Measurements from ENCODE around the gene APBA2. TPM values are rescaled to one million over a fixed set of nuclear protein-coding genes. Genes with fewer than 3 reads are reported as not detected.

APBA2 gene
- total RNA-seq, 1 donor from 2014 or later = 4.2 TPM

GRCh38 chr15:29046281-29046810 lies 160.6 kb downstream of the APBA2 start:
- H3K27ac ChIP-seq (ENCODE audit: low read depth, low read length) = no peak overlapping the region
- H3K9me3 ChIP-seq (ENCODE audit: control insufficient read depth in 3 of 3, low read length in 3 of 3) = no peaks in the 10 kb centered on the region
- H3K4me3 ChIP-seq (ENCODE audit: low read length in 3 of 3) = no peak overlapping the region
- H3K27me3 ChIP-seq (ENCODE audit: control insufficient read depth in 3 of 3, insufficient read depth in 3 of 3, low read length in 3 of 3) = peaks cover 0 to 3% (median 0%) of the 10 kb centered on the region in 3 donors
- H3K36me3 ChIP-seq (ENCODE audit: control insufficient read depth in 3 of 3, insufficient read depth in 3 of 3, low read length in 3 of 3) = no peaks in the 10 kb centered on the region
- no peak overlapping the region for H3K9ac ChIP-seq (ENCODE audit: low read depth in 1 of 3, low read length in 3 of 3)
- no peaks in the 10 kb centered on the region for H3K4me1 ChIP-seq (ENCODE audit: control insufficient read depth in 3 of 3, insufficient read depth in 3 of 3, low read length in 3 of 3)

DNA sequence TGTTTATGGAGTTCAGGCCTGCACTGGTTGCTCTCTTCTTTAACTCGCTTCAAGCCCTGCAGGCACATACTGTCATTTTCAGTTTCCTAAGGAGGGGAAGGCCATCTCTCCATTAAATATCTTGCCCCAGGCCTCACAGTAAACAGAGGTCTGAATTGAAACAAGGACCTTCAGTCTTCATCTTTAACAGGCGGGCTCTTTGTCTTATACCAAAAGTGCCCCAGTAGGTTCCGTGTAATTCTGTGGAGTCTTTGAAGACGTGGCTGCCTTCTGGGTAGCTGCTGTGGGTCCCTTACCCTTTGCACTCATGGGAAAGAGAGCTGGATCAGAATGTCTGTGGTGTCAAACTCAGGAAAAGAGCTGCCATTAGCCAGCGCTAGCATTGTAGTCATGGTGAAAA lies 161.2 kb downstream of the APBA2 start:
- Histone ChIP-seq H3K4me3 (ENCODE audit: low read length in 3 of 3) (no peak overlapping the region), H3K9me3 (ENCODE audit: control insufficient read depth in 3 of 3, low read length in 3 of 3) (no peaks in the 10 kb centered on the region)

DNA sequence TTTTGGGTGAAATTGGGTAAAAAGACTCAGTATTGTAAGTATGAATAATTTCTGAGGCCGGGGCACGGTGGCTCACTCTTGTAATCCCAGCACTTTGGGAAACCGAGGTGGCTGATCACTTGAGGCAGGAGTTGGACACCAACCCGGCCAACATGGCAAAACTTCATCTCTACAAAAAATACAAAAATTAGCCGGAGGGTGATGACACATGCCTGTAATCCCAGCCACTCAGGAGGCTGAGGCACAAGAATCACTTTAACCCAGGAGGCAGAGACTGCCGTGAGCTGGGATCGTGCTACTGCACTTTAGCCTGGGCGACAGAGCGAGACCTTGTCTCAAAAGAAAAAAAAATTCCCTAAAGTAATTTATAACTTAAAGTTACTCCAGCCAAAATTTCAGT lies 162.2 kb downstream of the APBA2 start:
- Histone ChIP-seq H3K4me1 (ENCODE audit: control insufficient read depth in 3 of 3, insufficient read depth in 3 of 3, low read length in 3 of 3) (no peaks in the 10 kb centered on the region), H3K9ac (ENCODE audit: low read depth in 1 of 3, low read length in 3 of 3) (no peak overlapping the region), H3K9me3 (ENCODE audit: control insufficient read depth in 3 of 3, low read length in 3 of 3) (no peaks in the 10 kb centered on the region), H3K27ac (ENCODE audit: low read depth, low read length) (no peak overlapping the region), H3K27me3 (ENCODE audit: control insufficient read depth in 3 of 3, insufficient read depth in 3 of 3, low read length in 3 of 3) (peaks cover 0 to 3% (median 0%) of the 10 kb centered on the region in 3 donors), H3K36me3 (ENCODE audit: control insufficient read depth in 3 of 3, insufficient read depth in 3 of 3, low read length in 3 of 3) (no peaks in the 10 kb centered on the region), H3K4me3 (ENCODE audit: low read length in 3 of 3) (no peak overlapping the region)

More for the DNA sequence above, 161.2 kb downstream of the APBA2 start:
- no peaks in the 10 kb centered on the region for H3K36me3 ChIP-seq (ENCODE audit: control insufficient read depth in 3 of 3, insufficient read depth in 3 of 3, low read length in 3 of 3)
- no peak overlapping the region for H3K9ac ChIP-seq (ENCODE audit: low read depth in 1 of 3, low read length in 3 of 3)
- no peak overlapping the region for H3K27ac ChIP-seq (ENCODE audit: low read depth, low read length)
- no peaks in the 10 kb centered on the region for H3K4me1 ChIP-seq (ENCODE audit: control insufficient read depth in 3 of 3, insufficient read depth in 3 of 3, low read length in 3 of 3)
- H3K27me3 ChIP-seq (ENCODE audit: control insufficient read depth in 3 of 3, insufficient read depth in 3 of 3, low read length in 3 of 3) = peaks cover 0 to 3% (median 0%) of the 10 kb centered on the region in 3 donors

- Histone ChIP-seq H3K4me1 (ENCODE audit: control insufficient read depth in 3 of 3, insufficient read depth in 3 of 3, low read length in 3 of 3) (no peaks in the 10 kb centered on the region), H3K9me3 (ENCODE audit: control insufficient read depth in 3 of 3, low read length in 3 of 3) (peaks cover 0 to 3% (median 0%) of the 10 kb centered on the region in 3 donors), H3K4me3 (ENCODE audit: low read length in 3 of 3) (no peak overlapping the region), H3K27me3 (ENCODE audit: control insufficient read depth in 3 of 3, insufficient read depth in 3 of 3, low read length in 3 of 3) (peaks cover 0 to 3% (median 0%) of the 10 kb centered on the region in 3 donors), H3K27ac (ENCODE audit: low read depth, low read length) (no peak overlapping the region), H3K36me3 (ENCODE audit: control insufficient read depth in 3 of 3, insufficient read depth in 3 of 3, low read length in 3 of 3) (no peaks in the 10 kb centered on the region), H3K9ac (ENCODE audit: low read depth in 1 of 3, low read length in 3 of 3) (no peak overlapping the region)
Observed at GRCh38 chr15:29050870-29051269, 165.1 kb downstream of the APBA2 start.

GRCh38 chr15:29051422-29051821 lies 165.6 kb downstream of the APBA2 start:
- Histone ChIP-seq H3K4me1 (ENCODE audit: control insufficient read depth in 3 of 3, insufficient read depth in 3 of 3, low read length in 3 of 3) (no peaks in the 10 kb centered on the region), H3K9ac (ENCODE audit: low read depth in 1 of 3, low read length in 3 of 3) (no peak overlapping the region), H3K36me3 (ENCODE audit: control insufficient read depth in 3 of 3, insufficient read depth in 3 of 3, low read length in 3 of 3) (no peaks in the 10 kb centered on the region), H3K27ac (ENCODE audit: low read depth, low read length) (no peak overlapping the region), H3K4me3 (ENCODE audit: low read length in 3 of 3) (no peak overlapping the region), H3K9me3 (ENCODE audit: control insufficient read depth in 3 of 3, low read length in 3 of 3) (peaks cover 0 to 3% (median 0%) of the 10 kb centered on the region in 3 donors), H3K27me3 (ENCODE audit: control insufficient read depth in 3 of 3, insufficient read depth in 3 of 3, low read length in 3 of 3) (peaks cover 0 to 3% (median 0%) of the 10 kb centered on the region in 3 donors)

DNA sequence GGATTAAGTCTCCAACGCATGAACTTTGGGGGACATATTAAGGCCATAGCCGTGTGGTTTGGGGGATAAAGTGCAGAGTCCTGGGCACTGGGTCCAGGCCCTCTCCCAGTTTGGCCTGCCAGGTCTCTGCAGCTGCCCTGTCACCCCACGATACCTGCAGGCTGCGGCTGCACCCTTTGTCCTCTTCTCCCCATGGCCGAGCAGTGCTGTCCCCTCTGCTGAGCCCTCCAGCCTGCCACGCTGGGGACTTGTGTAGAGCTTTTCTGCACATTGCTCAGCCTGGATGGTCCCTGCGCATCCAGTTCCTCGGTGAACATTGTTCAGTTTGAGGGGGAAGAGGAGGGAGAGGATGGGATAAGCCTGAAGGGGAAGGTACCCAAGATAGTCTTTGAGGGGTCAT lies 167.2 kb downstream of the APBA2 start:
- Histone ChIP-seq H3K4me3 (ENCODE audit: low read length in 3 of 3) (no peak overlapping the region), H3K9ac (ENCODE audit: low read depth in 1 of 3, low read length in 3 of 3) (no peak overlapping the region), H3K9me3 (ENCODE audit: control insufficient read depth in 3 of 3, low read length in 3 of 3) (peaks cover 0 to 5% (median 0%) of the 10 kb centered on the region in 3 donors), H3K4me1 (ENCODE audit: control insufficient read depth in 3 of 3, insufficient read depth in 3 of 3, low read length in 3 of 3) (no peaks in the 10 kb centered on the region), H3K27ac (ENCODE audit: low read depth, low read length) (no peak overlapping the region), H3K27me3 (ENCODE audit: control insufficient read depth in 3 of 3, insufficient read depth in 3 of 3, low read length in 3 of 3) (peaks cover 0 to 3% (median 0%) of the 10 kb centered on the region in 3 donors), H3K36me3 (ENCODE audit: control insufficient read depth in 3 of 3, insufficient read depth in 3 of 3, low read length in 3 of 3) (no peaks in the 10 kb centered on the region)

DNA sequence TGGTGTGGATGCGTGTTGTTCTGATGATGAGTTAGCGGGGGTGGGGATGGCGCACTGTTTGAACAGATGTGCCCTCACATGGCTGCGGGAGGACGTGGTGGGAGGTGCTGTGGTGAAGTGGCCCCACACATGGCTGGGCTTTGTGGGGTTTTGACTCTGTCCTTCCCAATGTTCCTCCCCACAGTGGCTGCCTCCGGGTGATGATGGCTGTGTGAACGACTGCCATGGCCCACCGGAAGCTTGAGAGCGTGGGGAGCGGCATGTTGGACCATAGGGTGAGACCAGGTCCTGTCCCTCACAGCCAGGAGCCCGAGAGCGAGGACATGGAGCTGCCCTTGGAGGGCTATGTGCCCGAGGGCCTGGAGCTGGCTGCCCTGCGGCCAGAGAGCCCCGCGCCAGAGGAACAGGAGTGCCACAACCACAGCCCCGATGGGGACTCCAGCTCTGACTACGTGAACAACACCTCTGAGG lies 167.9 kb downstream of the APBA2 start:
- H3K4me1 ChIP-seq (ENCODE audit: control insufficient read depth in 3 of 3, insufficient read depth in 3 of 3, low read length in 3 of 3) = no peaks in the 10 kb centered on the region
- H3K27me3 ChIP-seq (ENCODE audit: control insufficient read depth in 3 of 3, insufficient read depth in 3 of 3, low read length in 3 of 3) = peaks cover 0 to 3% (median 0%) of the 10 kb centered on the region in 3 donors
- peaks cover 0 to 5% (median 0%) of the 10 kb centered on the region in 3 donors for H3K9me3 ChIP-seq (ENCODE audit: control insufficient read depth in 3 of 3, low read length in 3 of 3)
- no peak overlapping the region for H3K27ac ChIP-seq (ENCODE audit: low read depth, low read length)
- no peak overlapping the region for H3K9ac ChIP-seq (ENCODE audit: low read depth in 1 of 3, low read length in 3 of 3)
- H3K36me3 ChIP-seq (ENCODE audit: control insufficient read depth in 3 of 3, insufficient read depth in 3 of 3, low read length in 3 of 3) = no peaks in the 10 kb centered on the region
- no peak overlapping the region for H3K4me3 ChIP-seq (ENCODE audit: low read length in 3 of 3)

GRCh38 chr15:29054171-29055045 lies 168.6 kb downstream of the APBA2 start:
- Histone ChIP-seq H3K4me3 (ENCODE audit: low read length in 3 of 3) (no peak overlapping the region), H3K4me1 (ENCODE audit: control insufficient read depth in 3 of 3, insufficient read depth in 3 of 3, low read length in 3 of 3) (no peaks in the 10 kb centered on the region), H3K9me3 (ENCODE audit: control insufficient read depth in 3 of 3, low read length in 3 of 3) (peaks cover 0 to 9% (median 0%) of the 10 kb centered on the region in 3 donors), H3K27me3 (ENCODE audit: control insufficient read depth in 3 of 3, insufficient read depth in 3 of 3, low read length in 3 of 3) (peaks cover 0 to under 1% (median 0%) of the 10 kb centered on the region in 3 donors), H3K9ac (ENCODE audit: low read depth in 1 of 3, low read length in 3 of 3) (no peak overlapping the region), H3K27ac (ENCODE audit: low read depth, low read length) (no peak overlapping the region), H3K36me3 (ENCODE audit: control insufficient read depth in 3 of 3, insufficient read depth in 3 of 3, low read length in 3 of 3) (no peaks in the 10 kb centered on the region)

DNA sequence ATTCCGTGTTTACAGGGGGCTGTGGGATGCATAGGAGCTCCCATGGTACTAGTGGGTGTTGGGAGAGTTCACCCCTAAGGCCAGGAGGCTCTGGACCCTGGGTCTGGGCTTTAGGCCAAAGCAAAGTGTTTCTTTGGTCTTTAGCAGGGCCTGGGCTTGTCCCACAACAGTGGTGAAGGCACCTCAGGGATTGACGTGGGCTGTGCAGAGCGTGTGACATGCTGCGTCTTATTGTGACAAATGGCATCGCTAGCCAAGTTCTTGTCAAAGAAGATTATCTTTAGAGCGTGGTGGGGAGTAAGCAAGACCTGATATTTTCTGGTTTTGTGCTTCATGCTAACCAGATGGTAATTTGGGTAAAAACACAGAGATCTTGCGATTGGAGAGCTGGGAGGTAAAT lies 170.1 kb downstream of the APBA2 start:
- no peaks in the 10 kb centered on the region for H3K36me3 ChIP-seq (ENCODE audit: control insufficient read depth in 3 of 3, insufficient read depth in 3 of 3, low read length in 3 of 3)
- H3K4me3 ChIP-seq (ENCODE audit: low read length in 3 of 3) = no peak overlapping the region
- H3K9ac ChIP-seq (ENCODE audit: low read depth in 1 of 3, low read length in 3 of 3) = no peak overlapping the region
- no peaks in the 10 kb centered on the region for H3K27me3 ChIP-seq (ENCODE audit: control insufficient read depth in 3 of 3, insufficient read depth in 3 of 3, low read length in 3 of 3)
- peaks cover 0 to 9% (median 1%) of the 10 kb centered on the region in 3 donors for H3K9me3 ChIP-seq (ENCODE audit: control insufficient read depth in 3 of 3, low read length in 3 of 3)
- no peak overlapping the region for H3K27ac ChIP-seq (ENCODE audit: low read depth, low read length)
- no peaks in the 10 kb centered on the region for H3K4me1 ChIP-seq (ENCODE audit: control insufficient read depth in 3 of 3, insufficient read depth in 3 of 3, low read length in 3 of 3)

- H3K27ac ChIP-seq (ENCODE audit: low read depth, low read length) = no peak overlapping the region
- H3K9ac ChIP-seq (ENCODE audit: low read depth in 1 of 3, low read length in 3 of 3) = no peak overlapping the region
- peaks cover 0 to 9% (median 1%) of the 10 kb centered on the region in 3 donors for H3K9me3 ChIP-seq (ENCODE audit: control insufficient read depth in 3 of 3, low read length in 3 of 3)
- no peak overlapping the region for H3K4me3 ChIP-seq (ENCODE audit: low read length in 3 of 3)
- no peaks in the 10 kb centered on the region for H3K4me1 ChIP-seq (ENCODE audit: control insufficient read depth in 3 of 3, insufficient read depth in 3 of 3, low read length in 3 of 3)
- no peaks in the 10 kb centered on the region for H3K27me3 ChIP-seq (ENCODE audit: control insufficient read depth in 3 of 3, insufficient read depth in 3 of 3, low read length in 3 of 3)
- H3K36me3 ChIP-seq (ENCODE audit: control insufficient read depth in 3 of 3, insufficient read depth in 3 of 3, low read length in 3 of 3) = no peaks in the 10 kb centered on the region
Observed at GRCh38 chr15:29056839-29057450, 171.2 kb downstream of the APBA2 start.
